ENCODE results near the gene VPS13C. TPM values are rescaled to one million over a fixed set of nuclear protein-coding genes. Genes with fewer than 3 reads are reported as not detected.

Gene VPS13C
- polyA plus RNA-seq, 2 of the 4 experiments (the other 2 are of a cell fraction), result 13.2 to 26.5 TPM

- 3% methylated on average over 19 of the region's 19 CpGs for WGBS (ENCODE audit: missing lambda C conversion rate)
- H3K27ac ChIP-seq, result peak overlapping the region; percentile 82 to 87
- ATAC-seq, result peak; percentile 78 to 81
- no peak for TF ChIP-seq CBX2 (IDR thresholded peaks at IDR 0.05; ENCODE audit: borderline replicate concordance, low read depth)
- 0 out of 5 replicates have a peak, but pooled peaks of 1 of the 2 experiments have one; percentile 6 for TF ChIP-seq JUN (IDR thresholded peaks at IDR 0.05)
- TF ChIP-seq RFX5 (IDR thresholded peaks at IDR 0.05), result no peak
- TF ChIP-seq KDM5A (IDR thresholded peaks at IDR 0.05), result 0 out of 2 replicates have a peak, but pooled peaks have one; percentile 38
- no peak for TF ChIP-seq MYC (IDR thresholded peaks at IDR 0.05; ENCODE audit: borderline replicate concordance, low read length)
- TF ChIP-seq, protein P1, sequence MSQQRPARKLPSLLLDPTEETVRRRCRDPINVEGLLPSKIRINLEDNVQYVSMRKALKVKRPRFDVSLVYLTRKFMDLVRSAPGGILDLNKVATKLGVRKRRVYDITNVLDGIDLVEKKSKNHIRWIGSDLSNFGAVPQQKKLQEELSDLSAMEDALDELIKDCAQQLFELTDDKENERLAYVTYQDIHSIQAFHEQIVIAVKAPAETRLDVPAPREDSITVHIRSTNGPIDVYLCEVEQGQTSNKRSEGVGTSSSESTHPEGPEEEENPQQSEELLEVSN (IDR thresholded peaks at IDR 0.05; ENCODE audit: borderline replicate concordance, low read depth), result 0 out of 2 replicates have a peak, but pooled peaks have one; percentile 5
- no peak for TF ChIP-seq PBX3 (IDR thresholded peaks at IDR 0.05)
- no peak for TF ChIP-seq EP300 (IDR thresholded peaks at IDR 0.05)
- TF ChIP-seq SREBF2 (IDR thresholded peaks at IDR 0.05), result no peak
- H3K4me2 ChIP-seq, result peak overlapping the region; percentile 91
- H3K4me1 ChIP-seq, result peaks cover 26% of the 10 kb centered on the region
- H3K4me3 ChIP-seq, result peak overlapping the region; percentile 90
- no peak for FAIRE-seq
- peak; percentile 58 to 62 for DNase-seq (ENCODE audit: low read depth in 1 of 2, low spot score in 1 of 2)
- no peaks in the 10 kb centered on the region for H3K9me3 ChIP-seq
- CTCF ChIA-PET, result interaction anchor here (0.7 to 9.7 kb wide), 23 partner anchors 13 to 624 kb away, joined by 3 to 86 read pairs (median 4); partner anchors contain the start of gene C2CD4B
- POLR2A ChIA-PET, result interaction anchor here (1.0 to 1.1 kb wide), 3 partner anchors 9 to 325 kb away, joined by 3 to 4 read pairs (median 3); no protein-coding TSS in a partner anchor
These were observed 483 bp downstream of the VPS13C start for GRCh38 chr15:62059816-62060112.

- Histone ChIP-seq H3K4me1 (peaks cover 24% of the 10 kb centered on the region), H3K4me2 (peak overlapping the region; percentile 91), H3K4me3 (peak overlapping the region; percentile 90), H3K9me3 (no peaks in the 10 kb centered on the region), H3K27ac (peak overlapping the region; percentile 82 to 87)
- peak in 1 of 2 experiments; percentile 46 for DNase-seq (ENCODE audit: low read depth in 1 of 2, low spot score in 1 of 2)
- CTCF ChIA-PET, result interaction anchor here (0.8 to 9.7 kb wide), 14 partner anchors 14 to 247 kb away, joined by 3 to 86 read pairs (median 3); partner anchors contain the start of gene C2CD4B
- POLR2A ChIA-PET, result no interaction called here
- peak; percentile 80 for FAIRE-seq
- TF ChIP-seq CHD2 (IDR thresholded peaks at IDR 0.05; ENCODE audit: low read length, partially characterized antibody), result no peak
- TF ChIP-seq, protein P1 (IDR thresholded peaks at IDR 0.05; ENCODE audit: borderline replicate concordance, low read depth), result peak; percentile 13; the same call in 1 of the 2 replicates
- no peak for ATAC-seq
- WGBS (ENCODE audit: missing lambda C conversion rate), result 16% methylated on average over 13 of the region's 13 CpGs
These were observed 985 bp downstream of the VPS13C start for GRCh38 chr15:62059108-62059815.

- Histone ChIP-seq H3K4me3 (no peak overlapping the region), H3K9me3 (no peaks in the 10 kb centered on the region), H3K27ac (no peak overlapping the region), H3K4me1 (peaks cover 16% of the 10 kb centered on the region; the same call in 2 of the 3 replicates), H3K4me2 (peak overlapping the region; percentile 91)
- ATAC-seq (no peak), FAIRE-seq (no peak), DNase-seq (ENCODE audit: low read depth in 1 of 2, low spot score in 1 of 2) (no peak)
- 80% methylated on average over 5 of the region's 5 CpGs for WGBS (ENCODE audit: missing lambda C conversion rate)
- no peak for TF ChIP-seq NFE2L2 (conservative IDR thresholded peaks at IDR 0.05; ENCODE audit: low read length)
- TF ChIP-seq MAFK (IDR thresholded peaks at IDR 0.05; ENCODE audit: partially characterized antibody), result no peak
- TF ChIP-seq RFX5 (IDR thresholded peaks at IDR 0.05), result no peak
- no peak for TF ChIP-seq USF2 (IDR thresholded peaks at IDR 0.05)
- TF ChIP-seq FOSL2 (IDR thresholded peaks at IDR 0.05), result no peak
- TF ChIP-seq FOSL2 (CRISPR knock-in tag; IDR thresholded peaks at IDR 0.05), result no peak
- TF ChIP-seq HDAC2 (IDR thresholded peaks at IDR 0.05), result no peak
- no peak for TF ChIP-seq GATA3 (IDR thresholded peaks at IDR 0.05; ENCODE audit: borderline replicate concordance)
- no peak for TF ChIP-seq ESRRA (IDR thresholded peaks at IDR 0.05; ENCODE audit: borderline replicate concordance, low read length)
- ChIA-PET CTCF (interaction anchor here (0.8 to 9.7 kb wide), 6 partner anchors 15 to 248 kb away, joined by 3 to 86 read pairs (median 3); no protein-coding TSS in a partner anchor), POLR2A (no interaction called here)
These were observed 1.8 kb downstream of the VPS13C start for GRCh38 chr15:62058327-62059028.

Data from A549 (cell line).